SU-DHL-6 (cell line): Measurements from ENCODE around the gene ZNF530.

ENCODE experiments used
- EZH2phosphoT487 ChIP-seq: fragments of 200-600 bp; sonication (generic), shearing (Covaris generic); conservative IDR thresholded peaks from 2 replicates; pipeline ENCODE4 v1.6.1; 2018; ENCODE audit warnings: mild to moderate bottlenecking, antibody characterized with exemption, low read length, moderate library complexity, mixed read lengths
- TF ChIP-seq, protein P1 (sequence below): fragments of 200-600 bp; sonication (generic); IDR thresholded peaks from one replicate; pipeline ENCODE4 v1.5.1; 2017; ENCODE audit warnings: antibody characterized with exemption, mild to moderate bottlenecking, low read length, moderate library complexity; ENCODE audit not compliant: insufficient read depth, poor library complexity, severe bottlenecking

DNA sequence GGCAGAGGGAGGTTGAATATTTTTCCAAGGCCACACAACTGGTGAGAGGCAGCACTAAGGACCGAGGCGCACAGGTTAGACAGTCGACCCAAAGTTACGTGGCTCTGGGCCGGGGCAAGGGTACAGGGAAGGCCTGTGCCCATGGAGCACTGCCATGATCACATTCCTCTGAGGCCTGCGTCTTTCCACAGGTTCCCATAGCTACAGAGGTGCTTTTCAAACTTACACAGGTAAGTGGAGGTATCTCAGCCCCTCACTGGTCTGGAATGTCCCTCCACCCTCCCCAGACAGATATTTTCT is 34.1 kb downstream of the ZNF530 start:
- TF ChIP-seq, protein P1, sequence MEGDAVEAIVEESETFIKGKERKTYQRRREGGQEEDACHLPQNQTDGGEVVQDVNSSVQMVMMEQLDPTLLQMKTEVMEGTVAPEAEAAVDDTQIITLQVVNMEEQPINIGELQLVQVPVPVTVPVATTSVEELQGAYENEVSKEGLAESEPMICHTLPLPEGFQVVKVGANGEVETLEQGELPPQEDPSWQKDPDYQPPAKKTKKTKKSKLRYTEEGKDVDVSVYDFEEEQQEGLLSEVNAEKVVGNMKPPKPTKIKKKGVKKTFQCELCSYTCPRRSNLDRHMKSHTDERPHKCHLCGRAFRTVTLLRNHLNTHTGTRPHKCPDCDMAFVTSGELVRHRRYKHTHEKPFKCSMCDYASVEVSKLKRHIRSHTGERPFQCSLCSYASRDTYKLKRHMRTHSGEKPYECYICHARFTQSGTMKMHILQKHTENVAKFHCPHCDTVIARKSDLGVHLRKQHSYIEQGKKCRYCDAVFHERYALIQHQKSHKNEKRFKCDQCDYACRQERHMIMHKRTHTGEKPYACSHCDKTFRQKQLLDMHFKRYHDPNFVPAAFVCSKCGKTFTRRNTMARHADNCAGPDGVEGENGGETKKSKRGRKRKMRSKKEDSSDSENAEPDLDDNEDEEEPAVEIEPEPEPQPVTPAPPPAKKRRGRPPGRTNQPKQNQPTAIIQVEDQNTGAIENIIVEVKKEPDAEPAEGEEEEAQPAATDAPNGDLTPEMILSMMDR: no peak
- no peak for TF ChIP-seq EZH2phosphoT487
